T-helper 1 cell (primary cell): ENCODE measurements around the gene PLCD4.

Experiments used
- DNase-seq, 5 donors: peaks; one replicate each; pipeline ENCODE4 v3.0.0-alpha.2; 2012 to 2020

PLCD4 gene

GRCh38 chr2:218671654-218672566, 64.2 kb downstream of the PLCD4 start, which contains the start of the genes RNF25 and STK36:
Gene RNF25 (minus strand): TSS chr2:218672002. CDS start chr2:218671970, 32 bp downstream.
Gene STK36 (plus strand): TSS chr2:218672086. CDS start chr2:218672830, 744 bp downstream.
- DNase-seq, result peak; percentile 57 to 84 (median 73)

GRCh38 chr2:218679119-218679518, 71.4 kb downstream of the PLCD4 start:
- no peak for DNase-seq

- DNase-seq, result no peak
These were observed 72.4 kb downstream of the PLCD4 start for GRCh38 chr2:218680061-218680460.
